CD4-positive, alpha-beta T cell treated with Interleukin-4 for 4 hours (primary cell): ENCODE measurements around the gene EIF4E3.

Source experiments
- DNase-seq: peaks from one replicate; pipeline ENCODE4 v3.0.0-alpha.2; 2020

Gene EIF4E3

DNA sequence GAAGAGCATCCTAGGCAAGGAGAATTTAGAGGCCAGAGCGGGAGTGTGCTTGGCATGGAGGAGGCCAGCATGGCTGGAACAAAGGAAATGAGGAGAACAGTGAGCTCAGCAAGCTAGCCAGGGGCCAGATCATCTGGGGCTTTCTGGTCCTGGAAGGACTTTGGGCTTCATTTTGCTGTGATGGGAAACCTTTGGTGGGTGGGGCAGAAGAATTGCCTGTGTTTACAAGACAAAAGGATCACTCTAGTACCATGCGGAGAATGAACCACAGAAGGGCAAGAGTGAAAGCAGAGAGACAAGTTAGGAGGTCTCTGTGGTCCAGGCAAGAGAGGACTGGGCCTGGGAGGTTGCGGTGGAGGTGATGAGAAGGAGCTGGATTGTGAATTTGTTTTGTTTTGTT lies 80.1 kb downstream of the EIF4E3 start:
- DNase-seq = no peak

DNA sequence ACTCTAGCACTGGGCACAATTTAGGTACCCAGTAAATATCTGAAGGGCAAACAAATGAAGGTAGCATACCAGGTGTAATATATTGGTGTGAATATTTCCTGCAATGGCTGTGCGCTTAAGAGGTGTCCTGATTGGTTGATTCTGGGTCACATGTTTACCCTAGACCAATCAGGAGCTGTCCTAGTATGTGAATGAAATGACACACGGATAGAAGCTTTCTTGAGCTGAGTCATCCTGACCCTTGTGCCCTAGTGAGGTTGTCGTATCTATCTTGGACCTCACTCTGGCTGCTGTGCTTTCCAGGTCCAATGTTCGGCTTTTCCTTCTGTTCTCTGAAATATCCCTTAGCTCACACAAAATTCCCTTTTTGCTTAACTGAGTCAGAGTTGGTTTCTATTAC lies 83.5 kb downstream of the EIF4E3 start:
- DNase-seq = no peak

GRCh38 chr3:71640331-71640983 lies 84.7 kb downstream of the EIF4E3 start:
- no peak for DNase-seq

GRCh38 chr3:71636482-71636881 lies 88.7 kb downstream of the EIF4E3 start:
- DNase-seq = no peak

GRCh38 chr3:71636001-71636400 lies 89.2 kb downstream of the EIF4E3 start:
- no peak for DNase-seq

- no peak for DNase-seq
Observed at GRCh38 chr3:71634671-71635070, 90.5 kb downstream of the EIF4E3 start.

DNA sequence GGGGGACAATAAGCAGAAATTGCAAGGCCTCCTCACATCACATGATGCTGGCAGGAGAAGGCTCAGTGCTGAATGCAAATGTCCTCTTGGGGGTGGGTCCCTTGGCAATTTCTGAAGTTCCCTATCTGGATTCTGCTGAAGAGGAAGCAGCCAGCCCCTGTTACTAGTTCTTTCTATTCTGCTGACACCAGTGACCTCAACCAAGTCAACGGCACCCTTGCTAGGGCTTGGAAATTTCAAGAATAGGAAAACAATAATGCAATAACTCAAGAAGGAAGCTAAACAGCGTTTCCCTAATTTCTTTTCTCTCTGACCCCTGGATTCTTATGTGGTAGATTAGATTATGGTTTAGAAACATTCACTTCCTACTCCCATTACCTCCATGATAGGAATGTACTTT lies 95.5 kb downstream of the EIF4E3 start:
- no peak for DNase-seq

DNA sequence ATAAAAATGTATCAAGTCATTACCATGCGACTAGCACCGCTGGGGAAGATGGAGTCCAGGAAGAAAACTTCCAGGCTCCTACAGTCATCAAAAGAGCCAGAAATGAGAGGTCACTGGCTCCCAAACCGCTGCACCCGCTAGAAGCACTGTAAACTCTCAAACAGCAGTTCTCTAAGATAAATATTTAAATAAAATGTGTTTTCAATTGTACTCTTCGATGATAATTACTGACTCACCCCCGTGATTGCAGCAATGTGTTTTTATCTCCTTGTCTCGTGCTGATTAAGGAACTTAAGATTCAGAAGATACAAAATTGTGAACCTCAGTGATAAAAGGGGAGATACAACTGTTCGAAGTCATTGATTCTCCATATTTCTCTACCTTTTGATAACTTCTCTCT lies 95.9 kb downstream of the EIF4E3 start:
- DNase-seq = no peak

- DNase-seq = no peak
Observed at GRCh38 chr3:71628522-71628921, 96.7 kb downstream of the EIF4E3 start.

DNA sequence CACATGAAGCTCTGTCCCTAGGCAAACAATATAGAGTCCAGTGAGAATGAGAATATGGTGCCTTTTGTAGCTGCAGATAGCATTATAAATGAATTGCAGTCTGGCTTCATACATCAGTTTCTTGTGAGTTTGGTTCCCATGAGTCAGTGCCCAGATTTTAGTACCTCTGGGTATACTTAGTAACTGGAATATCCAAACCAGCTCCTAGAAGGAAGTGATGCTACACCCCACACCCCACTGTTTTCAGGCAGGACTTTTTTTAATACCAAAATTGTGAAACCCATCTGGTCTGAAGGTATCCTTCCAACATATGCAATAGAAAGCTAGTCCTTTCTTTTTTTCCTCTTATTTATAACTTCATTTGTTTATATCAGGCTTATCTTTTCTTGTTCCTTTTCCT lies 99.5 kb downstream of the EIF4E3 start:
- no peak for DNase-seq
